CD4-positive, alpha-beta T cell (primary cell): Measurements from ENCODE around the gene ATP6V0D1. TPM values are rescaled to one million over a fixed set of nuclear protein-coding genes. Genes with fewer than 3 reads are reported as not detected.
A peak's percentile ranks its signal among the peaks of the same experiment; 100 is the strongest.

Experiments used
- ATAC-seq: fragments of 200-7000 bp; cut with Tn5 transposase; one replicate; pipeline ENCODE4 v1.10.0; 2022; ENCODE audit warnings: mild to moderate bottlenecking; ENCODE audit not compliant: poor library complexity
- CTCF ChIA-PET: fragments of 350-600 bp; sonication (Branson Sonifier 250); formaldehyde crosslinking; loops from one replicate; lab custom pipeline; 2021; ENCODE audit warnings: antibody characterized with exemption, inconsistent platforms; lab: Charles Lee
- POLR2A ChIA-PET: fragments of 350-600 bp; sonication (Branson Sonifier 250); formaldehyde crosslinking; loops from one replicate; lab custom pipeline; 2021; ENCODE audit warnings: antibody characterized with exemption, inconsistent platforms; lab: Charles Lee
- DNase-seq, 14 experiments: peaks; one replicate each; pipeline ENCODE4 v3.0.0-alpha.2; 2013 to 2020; ENCODE audit warnings: mixed read lengths in 2 of 14
- H3K27ac ChIP-seq, 2 donors: one replicate each; pipeline versions ENCODE4 v1.5.1 to v1.7.0; 2013; ENCODE audit warnings: low read length in 2 of 2, low read depth in 1 of 2, mild to moderate bottlenecking in 1 of 2
- H3K27me3 ChIP-seq, 2 experiments: 1 replicate in 1 of 2; 2 replicates in 1 of 2; pipeline versions ENCODE4 v1.6.1 to v1.7.0; 2013; ENCODE audit warnings: low read length in 2 of 2, control low read depth in 1 of 2, mild to moderate bottlenecking in 1 of 2, moderate library complexity in 1 of 2; ENCODE audit not compliant: insufficient read depth in 2 of 2, control insufficient read depth in 1 of 2
- H3K36me3 ChIP-seq: one replicate; pipeline ENCODE4 v1.6.1; 2013; ENCODE audit warnings: low read length, control low read depth; ENCODE audit not compliant: insufficient read depth
- H3K4me1 ChIP-seq: one replicate; pipeline ENCODE4 v1.6.1; 2013; ENCODE audit warnings: low read length, control low read depth; ENCODE audit not compliant: insufficient read depth
- H3K4me3 ChIP-seq: one replicate; pipeline ENCODE4 v1.5.1; 2013; ENCODE audit warnings: mild to moderate bottlenecking, low read length, moderate library complexity
- H3K9me3 ChIP-seq, 2 experiments: 1 replicate in 1 of 2; 2 replicates in 1 of 2; pipeline versions ENCODE4 v1.6.1 to v1.7.0; 2013; ENCODE audit warnings: low read length in 2 of 2, mild to moderate bottlenecking in 2 of 2, control low read depth in 1 of 2, moderate library complexity in 1 of 2; ENCODE audit not compliant: control insufficient read depth in 1 of 2, insufficient read depth in 1 of 2
- H3K27ac Mint-ChIP-seq: one replicate; pipeline ENCODE4 v1.8.0; 2020; ENCODE audit warnings: mixed read lengths
- H3K27me3 Mint-ChIP-seq: one replicate; pipeline ENCODE4 v1.8.0; 2021; ENCODE audit warnings: mixed read lengths
- H3K36me3 Mint-ChIP-seq: one replicate; pipeline ENCODE4 v1.8.0; 2021; ENCODE audit warnings: low read depth, mixed read lengths
- H3K4me1 Mint-ChIP-seq: one replicate; pipeline ENCODE4 v1.8.0; 2021; ENCODE audit warnings: low read depth, mixed read lengths
- H3K4me3 Mint-ChIP-seq: one replicate; pipeline ENCODE4 v1.8.0; 2020; ENCODE audit warnings: mild to moderate bottlenecking, mixed read lengths
- H3K9me3 Mint-ChIP-seq: one replicate; pipeline ENCODE4 v1.8.0; 2020; ENCODE audit warnings: mixed read lengths
- intact Hi-C, 2 experiments: fragments of 100-400 bp; cut with DNase I in 1 of 2; cut with micrococcal nuclease in 1 of 2; formaldehyde crosslinking; loops; one replicate each; pipeline versions ENCODE4 v1.15.1 to v1.9.0; 2023 to 2025; cut with DNase I, micrococcal nuclease
- total RNA-seq, 174 experiments: library from RNA in 2 of 174; stranded (reverse) in 2 of 174; gene quantifications; one replicate each; pipeline ENCODE4 v1.2.3 and lab custom pipeline; 2021 to 2026
- TF ChIP-seq, protein P1 (sequence below): fragments of 200-600 bp; IDR thresholded peaks from one replicate; pipeline ENCODE4 v1.8.0; 2022; ENCODE audit warnings: antibody characterized with exemption, mild to moderate bottlenecking

ATP6V0D1 gene
- total RNA-seq, 2 experiments from 2014 or later = 39.4 to 41.7 TPM

DNA sequence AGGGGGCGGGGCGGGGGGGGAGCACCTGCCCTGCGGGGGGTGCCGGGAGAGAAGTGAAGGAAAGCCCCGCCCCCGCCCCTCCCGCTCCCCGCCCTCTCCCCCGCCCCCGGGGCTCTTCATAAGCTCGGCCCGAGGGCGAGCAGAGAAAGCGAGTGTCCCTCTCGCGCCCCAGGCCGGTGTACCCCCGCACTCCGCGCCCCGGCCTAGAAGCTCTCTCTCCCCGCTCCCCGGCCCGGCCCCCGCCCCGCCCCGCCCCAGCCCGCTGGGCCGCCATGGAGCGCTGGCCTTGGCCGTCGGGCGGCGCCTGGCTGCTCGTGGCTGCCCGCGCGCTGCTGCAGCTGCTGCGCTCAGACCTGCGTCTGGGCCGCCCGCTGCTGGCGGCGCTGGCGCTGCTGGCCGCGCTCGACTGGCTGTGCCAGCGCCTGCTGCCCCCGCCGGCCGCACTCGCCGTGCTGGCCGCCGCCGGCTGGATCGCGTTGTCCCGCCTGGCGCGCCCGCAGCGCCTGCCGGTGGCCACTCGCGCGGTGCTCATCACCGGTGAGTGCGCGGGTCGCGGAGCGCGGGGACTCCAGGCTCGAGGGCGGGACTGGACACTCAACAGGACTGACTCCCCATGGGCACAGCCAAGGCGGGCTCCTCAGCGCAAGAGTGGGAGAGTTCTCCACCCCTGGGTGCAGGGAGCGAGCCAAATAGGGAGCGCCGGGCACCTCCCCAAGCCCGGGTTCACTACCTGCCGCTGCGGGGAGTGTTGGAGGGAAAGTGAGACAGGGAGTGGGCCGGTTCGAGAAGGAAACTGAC lies 49.8 kb downstream of the ATP6V0D1 start, which contains the start of gene HSD11B2:
Gene HSD11B2 (plus strand): TSS at position 145 of the 798 bp plus-strand sequence. CDS start 128 bp downstream, at position 273.
- DNase-seq (peak in 4 of 14 experiments; percentile 10 to 57 (median 44)), ATAC-seq (peak; percentile 35)
- Mint-ChIP-seq H3K36me3 (no peaks in the 10 kb centered on the region), H3K4me3 (peak within 1 kb of the TSS; percentile 84), H3K27ac (no peak within 1 kb of the TSS), H3K27me3 (peaks cover 48% of the 10 kb centered on the region), H3K9me3 (no peaks in the 10 kb centered on the region), H3K4me1 (peaks cover 9% of the 10 kb centered on the region)
- ChIA-PET POLR2A (no interaction called here), CTCF (no interaction called here)
- intact Hi-C loops = loop anchor here in 1 of 2 experiments (5.0 kb wide), 1 partner anchor 81 kb away; no protein-coding TSS in a partner anchor
- H3K4me3 ChIP-seq = peak within 1 kb of the TSS; percentile 14
- H3K27me3 ChIP-seq = peaks cover 28 to 38% of the 10 kb centered on the region in 2 experiments
- H3K36me3 ChIP-seq = no peaks in the 10 kb centered on the region
- TF ChIP-seq, protein P1, sequence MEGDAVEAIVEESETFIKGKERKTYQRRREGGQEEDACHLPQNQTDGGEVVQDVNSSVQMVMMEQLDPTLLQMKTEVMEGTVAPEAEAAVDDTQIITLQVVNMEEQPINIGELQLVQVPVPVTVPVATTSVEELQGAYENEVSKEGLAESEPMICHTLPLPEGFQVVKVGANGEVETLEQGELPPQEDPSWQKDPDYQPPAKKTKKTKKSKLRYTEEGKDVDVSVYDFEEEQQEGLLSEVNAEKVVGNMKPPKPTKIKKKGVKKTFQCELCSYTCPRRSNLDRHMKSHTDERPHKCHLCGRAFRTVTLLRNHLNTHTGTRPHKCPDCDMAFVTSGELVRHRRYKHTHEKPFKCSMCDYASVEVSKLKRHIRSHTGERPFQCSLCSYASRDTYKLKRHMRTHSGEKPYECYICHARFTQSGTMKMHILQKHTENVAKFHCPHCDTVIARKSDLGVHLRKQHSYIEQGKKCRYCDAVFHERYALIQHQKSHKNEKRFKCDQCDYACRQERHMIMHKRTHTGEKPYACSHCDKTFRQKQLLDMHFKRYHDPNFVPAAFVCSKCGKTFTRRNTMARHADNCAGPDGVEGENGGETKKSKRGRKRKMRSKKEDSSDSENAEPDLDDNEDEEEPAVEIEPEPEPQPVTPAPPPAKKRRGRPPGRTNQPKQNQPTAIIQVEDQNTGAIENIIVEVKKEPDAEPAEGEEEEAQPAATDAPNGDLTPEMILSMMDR = no peak
- H3K9me3 ChIP-seq = peaks cover 0 to 10% of the 10 kb centered on the region in 2 experiments
- H3K4me1 ChIP-seq = peaks cover 20% of the 10 kb centered on the region
- no peak within 1 kb of the TSS for H3K27ac ChIP-seq

- CTCF ChIA-PET = no interaction called here
- peaks cover 49% of the 10 kb centered on the region for H3K27me3 Mint-ChIP-seq
- peak in 6 of 14 experiments; percentile 7 to 60 (median 32) for DNase-seq
These were observed 50.4 kb downstream of the ATP6V0D1 start for GRCh38 chr16:67430504-67430976.

GRCh38 chr16:67429799-67430503 lies 51.0 kb downstream of the ATP6V0D1 start:
- Mint-ChIP-seq H3K27me3 (peaks cover 55% of the 10 kb centered on the region), H3K4me3 (peak overlapping the region; percentile 84), H3K9me3 (no peaks in the 10 kb centered on the region), H3K4me1 (peaks cover 9% of the 10 kb centered on the region), H3K36me3 (no peaks in the 10 kb centered on the region), H3K27ac (no peak overlapping the region)
- no peak for ATAC-seq
- Histone ChIP-seq H3K4me3 (peak overlapping the region; percentile 14), H3K36me3 (no peaks in the 10 kb centered on the region), H3K27ac (no peak overlapping the region), H3K9me3 (peaks cover 0 to 6% of the 10 kb centered on the region in 2 experiments), H3K4me1 (peaks cover 20% of the 10 kb centered on the region), H3K27me3 (peaks cover 35 to 38% of the 10 kb centered on the region in 2 experiments)
- ChIA-PET CTCF (no interaction called here), POLR2A (no interaction called here)
- intact Hi-C loops = loop anchor here in 1 of 2 experiments (2.0 to 5.0 kb wide), 3 partner anchors 35 to 168 kb away; no protein-coding TSS in a partner anchor
- TF ChIP-seq, protein P1 = no peak
- DNase-seq = no peak

More at GRCh38 chr16:67430504-67430976, 50.4 kb downstream of the ATP6V0D1 start:
- H3K36me3 Mint-ChIP-seq = no peaks in the 10 kb centered on the region
- Histone ChIP-seq H3K9me3 (peaks cover 0 to 6% of the 10 kb centered on the region in 2 experiments), H3K27me3 (peaks cover 32 to 38% of the 10 kb centered on the region in 2 experiments), H3K27ac (no peak overlapping the region), H3K4me1 (peaks cover 20% of the 10 kb centered on the region), H3K36me3 (no peaks in the 10 kb centered on the region), H3K4me3 (peak overlapping the region; percentile 14)
- no peak overlapping the region for H3K27ac Mint-ChIP-seq
- peak; percentile 51 for ATAC-seq
- TF ChIP-seq, protein P1 = no peak
- no peaks in the 10 kb centered on the region for H3K9me3 Mint-ChIP-seq
- peak overlapping the region; percentile 84 for H3K4me3 Mint-ChIP-seq
- H3K4me1 Mint-ChIP-seq = peaks cover 9% of the 10 kb centered on the region
- intact Hi-C loops = loop anchor here in 1 of 2 experiments (5.0 kb wide), 1 partner anchor 82 kb away; no protein-coding TSS in a partner anchor
- POLR2A ChIA-PET = no interaction called here
